GM21447 (cell line): ENCODE data around the gene PCK1.
"Not testable (repeated sequence)": the region's sequence is repeated elsewhere in the genome, so short reads cannot be mapped to it uniquely, and the experiment has no call there.

Experiments
- ATAC-seq: cut with Tn5 transposase; IDR thresholded peaks from one replicate; pipeline ENCODE4 v1.9.1; 2021; ENCODE audit not compliant: unreplicated experiment

PCK1 gene

GRCh38 chr20:57560554-57561355 lies at the start of gene PCK1:
Gene PCK1 (plus strand): TSS chr20:57561110. CDS start chr20:57561412, 302 bp downstream.
- ATAC-seq, result no peak

DNA sequence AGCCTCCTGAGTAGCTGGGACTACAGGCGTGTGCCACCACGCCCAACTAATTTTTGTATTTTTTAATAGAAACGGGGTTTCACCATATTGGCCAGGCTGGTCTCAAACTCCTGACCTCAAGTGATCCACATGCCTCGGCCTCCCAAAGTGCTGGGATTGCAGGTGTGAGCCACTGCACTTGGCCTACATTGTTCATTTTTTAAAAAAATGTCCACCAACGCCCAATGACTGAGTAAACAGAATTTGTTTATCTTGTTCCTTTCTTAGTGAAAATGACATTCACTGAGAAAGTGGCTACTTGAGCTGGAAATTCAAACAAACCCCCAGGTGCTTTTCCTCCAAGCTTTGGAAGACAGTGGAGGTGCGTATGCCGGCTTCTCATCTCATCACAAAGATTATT lies 49.2 kb upstream of the PCK1 start:
- not testable (repeated sequence) for ATAC-seq

DNA sequence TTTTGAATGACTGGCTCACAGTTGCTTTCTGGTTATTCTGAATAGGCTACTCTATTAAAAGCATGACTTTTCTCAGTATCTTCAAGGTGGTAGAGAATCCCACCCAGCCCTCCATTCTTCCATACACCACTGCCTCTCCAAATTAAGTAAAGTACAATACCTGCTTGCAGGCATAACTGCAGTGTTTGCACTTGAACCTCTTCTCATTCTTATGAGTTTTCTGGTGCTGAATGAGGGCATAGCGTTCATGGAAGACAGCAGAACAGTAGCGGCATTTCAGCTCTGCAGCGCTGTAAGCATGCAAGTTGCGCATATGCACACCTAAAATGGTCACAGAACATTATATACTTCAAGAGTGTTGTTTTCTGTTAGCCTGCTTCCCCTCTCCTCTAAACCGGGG lies 48.5 kb upstream of the PCK1 start:
- no peak for ATAC-seq

- ATAC-seq, result no peak
Measured at GRCh38 chr20:57513199-57513598, 47.7 kb upstream of the PCK1 start.

GRCh38 chr20:57514273-57514751 lies 46.6 kb upstream of the PCK1 start:
- ATAC-seq, result no peak

DNA sequence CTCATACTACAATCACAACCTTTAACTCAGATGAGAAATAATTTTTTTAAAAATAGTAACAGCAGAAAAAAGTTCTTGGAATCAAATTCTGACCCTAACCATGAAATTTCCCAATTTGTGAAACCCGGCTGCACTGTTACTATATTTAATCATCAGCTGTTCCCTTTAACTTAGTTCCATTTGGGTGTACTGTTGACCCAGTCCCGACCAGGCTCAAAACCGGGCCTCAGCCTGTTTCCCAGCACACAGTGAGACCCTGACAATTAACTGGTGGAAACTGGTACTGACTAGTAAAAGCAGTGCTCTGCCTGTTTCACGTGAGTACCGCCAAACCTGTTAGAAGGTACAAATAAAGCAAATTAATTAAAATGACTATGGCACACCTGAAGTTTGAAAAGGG lies 43.0 kb upstream of the PCK1 start:
- ATAC-seq, result no peak

DNA sequence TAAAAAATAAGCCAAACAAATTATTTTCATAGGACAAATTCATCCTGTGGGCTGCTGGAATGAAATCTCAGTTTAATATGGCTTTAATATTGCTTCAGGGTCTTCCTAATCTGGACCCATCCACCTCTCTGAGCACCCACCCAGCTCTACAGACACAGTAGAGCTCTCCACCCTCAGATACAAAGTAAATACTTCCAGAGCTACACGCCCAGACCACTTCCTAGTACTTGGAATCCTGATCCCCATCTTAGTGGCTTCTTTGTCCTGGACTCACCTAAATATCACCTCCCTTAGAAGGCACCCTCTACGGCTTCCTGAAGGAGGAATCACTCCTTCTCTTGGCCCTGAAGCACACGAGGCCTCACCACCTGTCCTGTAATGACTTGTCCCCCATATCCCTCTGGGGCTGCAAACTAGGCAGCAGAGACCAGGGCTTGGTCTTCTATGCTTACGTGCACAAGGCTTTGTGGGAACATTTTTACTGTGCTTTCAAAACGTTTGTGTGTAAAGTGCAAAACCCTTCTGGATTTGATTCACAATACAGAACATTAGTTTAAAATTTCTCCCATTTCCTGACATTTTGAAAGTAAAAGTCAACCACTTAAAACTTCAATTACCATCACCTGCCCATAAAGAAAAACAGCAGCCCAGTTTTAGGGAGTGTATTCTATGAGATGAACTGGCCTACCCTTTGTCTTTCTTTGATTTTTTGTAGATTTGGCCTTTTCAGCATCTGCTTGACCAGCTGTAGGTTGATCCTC lies 38.4 kb upstream of the PCK1 start:
- no peak for ATAC-seq

DNA sequence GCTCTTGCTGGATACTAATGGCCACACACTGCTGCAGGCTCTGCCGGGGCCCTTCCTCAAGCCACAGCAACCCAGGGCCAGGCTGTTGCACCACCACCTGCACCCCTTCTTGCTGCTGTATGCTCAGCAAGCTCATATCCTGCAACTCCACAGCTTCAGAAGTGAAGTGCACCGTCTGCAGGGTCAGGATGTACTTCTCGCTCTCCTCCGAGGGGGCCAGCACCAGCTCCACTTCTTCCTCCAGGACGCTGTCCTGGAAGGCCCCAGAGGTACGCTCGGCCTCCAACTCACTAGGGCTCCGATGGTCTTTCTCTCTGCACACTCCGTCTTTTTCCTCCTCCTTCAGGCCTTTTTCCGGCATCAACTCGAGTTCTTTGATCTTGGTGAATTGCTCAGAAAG lies 37.1 kb upstream of the PCK1 start:
- no peak for ATAC-seq

- no peak for ATAC-seq
Measured at GRCh38 chr20:57524511-57525176, 36.3 kb upstream of the PCK1 start, which contains the start of gene CTCFL. Gene CTCFL (minus strand): TSS chr20:57525140. CDS start chr20:57524205, 935 bp downstream.

DNA sequence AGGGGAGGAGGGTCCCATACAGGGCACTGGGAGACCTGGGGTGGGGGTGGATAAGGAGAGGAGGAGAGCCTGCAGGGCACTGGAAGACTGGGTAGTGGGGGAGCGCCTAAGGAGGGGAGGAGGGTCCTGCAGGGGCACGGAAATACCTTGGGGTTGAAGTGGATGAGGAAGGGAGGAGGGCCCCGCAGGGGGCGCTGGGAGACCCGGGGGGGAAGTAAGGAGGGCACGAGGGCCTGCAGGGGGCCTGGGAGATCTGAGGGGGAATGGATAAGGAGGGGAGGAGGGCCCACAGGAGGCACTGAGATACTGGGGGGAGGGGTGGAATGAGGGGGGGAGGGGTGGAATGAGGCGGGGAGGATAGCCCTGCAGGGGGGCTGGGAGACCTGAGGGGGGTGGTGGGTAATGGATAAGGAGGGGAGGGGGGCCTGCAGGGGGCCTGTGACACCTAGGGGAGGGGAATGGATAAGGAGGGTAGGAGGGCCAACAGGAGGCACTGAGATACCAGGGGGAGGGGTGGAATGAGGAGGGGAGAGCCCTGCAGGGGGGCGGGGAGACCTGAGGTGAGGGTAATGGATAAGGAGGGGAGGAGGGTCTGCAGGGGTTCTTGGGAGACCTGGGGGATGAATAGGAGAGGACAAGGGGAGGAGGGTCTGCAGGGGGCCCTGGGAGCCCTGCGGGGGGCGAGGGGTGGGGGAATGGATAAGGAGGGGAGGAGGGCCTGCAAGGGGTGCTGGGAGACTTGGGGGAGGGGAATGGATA lies 35.4 kb upstream of the PCK1 start:
- ATAC-seq, result no peak

DNA sequence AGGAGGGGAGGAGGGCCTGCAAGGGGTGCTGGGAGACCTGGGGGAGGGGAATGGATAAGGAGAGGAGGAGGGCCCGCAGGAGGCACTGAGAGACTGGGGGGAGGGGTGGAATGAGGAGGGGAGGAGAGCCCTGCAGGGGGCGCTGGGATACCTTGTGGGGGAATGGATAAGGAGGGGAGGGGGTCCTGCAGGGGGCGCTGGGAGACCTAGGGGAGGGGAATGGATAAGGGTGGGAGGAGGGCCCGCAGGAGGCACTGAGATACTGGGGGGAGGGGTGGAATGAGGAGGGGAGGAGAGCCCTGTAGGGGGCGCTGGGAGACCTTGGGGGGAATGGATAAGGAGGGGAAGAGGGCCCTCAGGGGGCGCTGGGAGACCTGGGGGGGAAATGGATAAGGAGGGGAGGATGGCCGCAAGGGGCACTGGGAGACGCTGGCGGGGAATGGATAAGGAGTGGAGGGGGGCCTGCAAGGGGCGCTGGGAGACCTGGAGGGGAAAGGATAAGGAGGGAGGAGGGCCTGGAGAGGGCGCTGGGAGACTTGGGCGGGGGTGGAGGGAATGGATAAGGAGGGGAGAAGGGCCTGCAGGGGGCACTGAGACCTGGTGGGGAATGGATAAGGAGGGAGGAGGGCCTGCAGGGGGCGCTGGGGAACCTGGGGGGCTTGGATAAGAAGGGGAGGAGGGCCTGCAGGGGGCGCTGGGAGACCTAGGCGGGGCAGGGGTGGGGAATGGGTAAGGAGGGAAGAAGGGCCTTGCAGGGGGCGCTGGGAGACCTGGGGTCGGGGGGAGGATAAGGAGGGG lies 34.6 kb upstream of the PCK1 start:
- ATAC-seq, result no peak

DNA sequence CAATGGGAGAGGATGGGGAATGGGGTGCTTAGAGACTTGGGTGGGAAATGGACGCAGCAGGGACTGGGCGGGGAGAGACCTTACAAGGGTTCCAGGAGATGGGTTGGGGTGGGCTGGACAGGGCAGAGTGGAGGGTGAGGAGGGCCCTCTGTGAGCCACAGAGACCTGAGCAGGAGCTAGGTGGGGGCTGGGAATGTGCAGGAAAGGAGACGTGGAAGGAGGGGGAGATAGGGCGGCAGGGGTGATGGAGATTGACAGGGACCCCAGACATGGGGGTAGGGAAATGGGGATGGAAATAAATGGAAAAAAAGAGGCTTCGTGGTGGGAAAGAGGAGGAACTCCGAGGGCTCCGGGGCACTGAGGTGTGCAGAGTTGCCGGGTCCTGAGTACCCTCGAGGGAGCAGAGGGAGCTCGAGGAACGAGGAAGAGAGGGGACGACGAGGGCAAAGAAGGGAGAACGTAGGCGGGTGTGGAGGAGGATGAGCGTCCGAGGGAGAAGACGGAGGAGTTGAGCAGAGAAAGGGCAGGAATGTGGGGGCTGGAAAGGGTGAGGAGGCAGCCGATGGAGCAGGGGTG lies 33.9 kb upstream of the PCK1 start:
- no peak for ATAC-seq

- ATAC-seq, result no peak
Measured at GRCh38 chr20:57527728-57528127, 33.2 kb upstream of the PCK1 start.

DNA sequence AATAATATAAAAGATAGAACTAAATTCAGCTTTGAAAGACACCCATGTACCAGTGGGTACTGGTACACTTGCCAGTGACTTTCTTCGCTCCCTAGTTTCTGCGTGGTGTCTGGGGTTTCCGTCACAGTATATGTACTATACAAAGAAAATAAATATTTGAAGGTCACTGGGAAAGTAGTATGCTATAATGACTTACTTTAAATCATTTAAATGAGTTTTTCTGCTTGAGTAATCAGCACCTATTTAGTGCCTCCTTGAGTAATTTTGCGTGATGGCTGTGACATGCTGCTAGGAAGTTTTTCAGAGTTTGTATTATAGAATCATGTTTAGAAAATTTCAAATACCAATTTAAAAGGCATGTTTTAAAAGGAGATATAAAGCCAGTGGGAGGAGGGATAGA lies 32.8 kb upstream of the PCK1 start:
- ATAC-seq, result no peak

GRCh38 chr20:57529160-57529585 lies 31.7 kb upstream of the PCK1 start:
- ATAC-seq, result no peak

GRCh38 chr20:57529810-57530209 lies 31.1 kb upstream of the PCK1 start:
- ATAC-seq, result no peak

DNA sequence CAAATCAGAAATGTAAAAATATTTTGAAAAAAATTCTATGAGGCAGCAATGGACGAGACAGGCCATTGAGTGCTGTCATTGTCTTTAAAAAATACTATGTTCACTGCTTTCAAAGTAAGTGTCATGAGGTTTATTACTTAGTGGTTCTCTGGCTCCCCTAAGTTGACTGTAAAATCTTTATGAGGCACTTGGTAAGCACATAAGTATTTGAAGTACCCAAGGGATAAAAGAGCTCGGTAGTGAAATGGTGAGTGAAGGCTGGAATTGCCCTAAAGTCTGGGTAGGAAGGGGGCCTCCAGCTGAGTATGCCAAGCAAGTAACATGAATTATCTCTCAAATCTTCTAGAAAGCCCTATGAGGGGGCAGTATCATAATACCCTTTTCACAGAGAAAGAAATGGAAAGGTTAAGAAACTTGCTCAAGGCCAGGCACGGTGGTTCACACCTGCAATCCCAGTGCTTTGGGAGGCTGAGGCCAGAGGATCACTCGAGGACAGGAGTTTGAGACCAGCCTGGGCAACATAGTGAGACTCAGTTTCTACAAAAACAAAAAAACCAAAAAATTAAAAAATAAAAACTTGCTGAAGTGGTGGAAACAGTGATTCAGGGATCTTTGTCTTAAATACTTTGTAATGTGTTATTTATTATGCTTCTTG lies 30.5 kb upstream of the PCK1 start:
- no peak for ATAC-seq

GRCh38 chr20:57532104-57532503 lies 28.8 kb upstream of the PCK1 start:
- ATAC-seq, result no peak

- ATAC-seq, result no peak
Measured at GRCh38 chr20:57535297-57535696, 25.6 kb upstream of the PCK1 start.
